Cardiac muscle cell (in vitro differentiated cells and primary cell): ENCODE measurements around the gene SYNJ2. TPM values are rescaled to one million over a fixed set of nuclear protein-coding genes. Genes with fewer than 3 reads are reported as not detected.
A peak's percentile ranks its signal among the peaks of the same experiment; 100 is the strongest.

Experiments
- DNase-seq, 2 donors: peaks; one replicate each; pipeline versions ENCODE4 v3.0.0 to v3.0.0-alpha.2; 2010 to 2017; ENCODE audit warnings: low read depth in 1 of 2, low spot score in 1 of 2
- H3K27ac ChIP-seq: fragments of 200-600 bp; sonication (generic); 2 replicates; pipeline ENCODE4 v1.5.1; 2016
- H3K27me3 ChIP-seq: fragments of 200-600 bp; sonication (generic); 2 replicates; pipeline ENCODE4 v1.6.0; 2016; ENCODE audit warnings: control low read depth
- H3K36me3 ChIP-seq: fragments of 200-600 bp; sonication (generic); 2 replicates; pipeline ENCODE4 v1.5.1; 2016; ENCODE audit warnings: control low read depth
- H3K4me1 ChIP-seq: fragments of 200-600 bp; sonication (generic); 2 replicates; pipeline ENCODE4 v1.8.1; 2017; ENCODE audit warnings: low read depth, mild to moderate bottlenecking, mixed run types
- H3K4me3 ChIP-seq: fragments of 200-600 bp; sonication (generic); 2 replicates; pipeline ENCODE4 v1.5.1; 2016; ENCODE audit warnings: mild to moderate bottlenecking
- H3K9me3 ChIP-seq: fragments of 200-600 bp; sonication (generic); 2 replicates; pipeline ENCODE4 v1.5.1; 2017; ENCODE audit warnings: low read depth, mild to moderate bottlenecking, control low read depth
- polyA plus RNA-seq: library from polyadenylated mRNA; unstranded; fragments of >200 nt; fragmentation: Nextera tagmentation; extraction: Ambion mirVana; gene quantifications from 2 replicates; pipeline ENCODE4 v1.2.1, GENCODE V29; 2016
- total RNA-seq: library from RNA; depleted of rRNA; stranded (reverse); fragments of >200 nt; gene quantifications from 2 replicates; pipeline ENCODE4 v1.2.3, GENCODE V29; 2016
- TF ChIP-seq, protein P1 (sequence below): IDR thresholded peaks from 2 replicates; pipeline ENCODE4 v1.5.1; 2012; ENCODE audit warnings: low read depth, mild to moderate bottlenecking, low read length

SYNJ2 gene
- total and polyA plus RNA-seq, 2 experiments from 2014 or later = 2.1 to 2.9 TPM

DNA sequence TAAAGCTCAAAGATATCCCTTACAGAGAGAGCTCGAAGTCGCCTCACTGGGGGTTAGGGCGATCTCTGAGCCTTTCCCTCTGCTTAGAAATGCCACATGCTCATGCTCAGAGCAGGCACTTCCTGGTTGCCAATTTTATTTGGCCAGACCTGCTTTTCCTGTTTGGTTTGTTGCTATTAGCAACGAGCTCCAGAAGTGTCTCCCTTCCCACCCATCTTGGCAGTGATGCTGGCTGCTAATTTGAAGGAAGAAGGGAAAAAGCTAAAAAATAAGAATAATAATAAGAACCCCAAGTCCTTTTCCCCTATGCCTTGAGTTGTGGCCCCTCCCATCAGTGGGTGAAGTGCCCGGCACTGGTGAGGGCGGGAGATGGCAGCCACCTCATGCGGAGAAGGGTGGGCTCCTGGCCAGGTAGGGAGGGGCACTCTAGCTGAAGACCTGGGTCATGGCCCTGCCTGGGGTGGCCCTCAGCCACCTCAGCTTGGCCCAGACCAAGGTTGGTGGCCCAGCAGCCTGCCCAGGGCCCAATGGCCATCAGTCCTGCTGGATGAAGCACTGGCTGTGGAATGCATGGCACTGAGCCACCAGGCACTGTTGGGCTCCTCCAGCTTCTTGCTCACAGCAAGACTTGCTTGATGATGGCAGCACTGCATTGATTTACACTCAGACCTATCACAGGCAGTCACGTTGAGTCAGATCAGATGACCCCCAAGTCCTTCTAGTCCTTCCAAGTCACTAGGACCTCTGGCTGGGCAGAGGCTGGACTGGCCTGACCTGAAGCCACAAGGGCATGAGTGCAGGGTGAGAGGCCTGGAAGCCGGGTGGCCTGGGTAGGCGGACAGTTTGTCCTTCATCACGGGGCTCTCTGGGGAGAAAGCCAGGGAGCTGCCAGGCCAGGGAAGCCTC lies 79.0 kb downstream of the SYNJ2 start:
- H3K9me3 ChIP-seq = no peaks in the 10 kb centered on the region
- no peak overlapping the region for H3K27ac ChIP-seq
- TF ChIP-seq, protein P1, sequence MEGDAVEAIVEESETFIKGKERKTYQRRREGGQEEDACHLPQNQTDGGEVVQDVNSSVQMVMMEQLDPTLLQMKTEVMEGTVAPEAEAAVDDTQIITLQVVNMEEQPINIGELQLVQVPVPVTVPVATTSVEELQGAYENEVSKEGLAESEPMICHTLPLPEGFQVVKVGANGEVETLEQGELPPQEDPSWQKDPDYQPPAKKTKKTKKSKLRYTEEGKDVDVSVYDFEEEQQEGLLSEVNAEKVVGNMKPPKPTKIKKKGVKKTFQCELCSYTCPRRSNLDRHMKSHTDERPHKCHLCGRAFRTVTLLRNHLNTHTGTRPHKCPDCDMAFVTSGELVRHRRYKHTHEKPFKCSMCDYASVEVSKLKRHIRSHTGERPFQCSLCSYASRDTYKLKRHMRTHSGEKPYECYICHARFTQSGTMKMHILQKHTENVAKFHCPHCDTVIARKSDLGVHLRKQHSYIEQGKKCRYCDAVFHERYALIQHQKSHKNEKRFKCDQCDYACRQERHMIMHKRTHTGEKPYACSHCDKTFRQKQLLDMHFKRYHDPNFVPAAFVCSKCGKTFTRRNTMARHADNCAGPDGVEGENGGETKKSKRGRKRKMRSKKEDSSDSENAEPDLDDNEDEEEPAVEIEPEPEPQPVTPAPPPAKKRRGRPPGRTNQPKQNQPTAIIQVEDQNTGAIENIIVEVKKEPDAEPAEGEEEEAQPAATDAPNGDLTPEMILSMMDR = no peak
- DNase-seq = peak in 1 of 2 donors; percentile 96
- H3K36me3 ChIP-seq = no peaks in the 10 kb centered on the region
- H3K27me3 ChIP-seq = no peaks in the 10 kb centered on the region
- H3K4me1 ChIP-seq = no peaks in the 10 kb centered on the region
- H3K4me3 ChIP-seq = no peak overlapping the region

DNA sequence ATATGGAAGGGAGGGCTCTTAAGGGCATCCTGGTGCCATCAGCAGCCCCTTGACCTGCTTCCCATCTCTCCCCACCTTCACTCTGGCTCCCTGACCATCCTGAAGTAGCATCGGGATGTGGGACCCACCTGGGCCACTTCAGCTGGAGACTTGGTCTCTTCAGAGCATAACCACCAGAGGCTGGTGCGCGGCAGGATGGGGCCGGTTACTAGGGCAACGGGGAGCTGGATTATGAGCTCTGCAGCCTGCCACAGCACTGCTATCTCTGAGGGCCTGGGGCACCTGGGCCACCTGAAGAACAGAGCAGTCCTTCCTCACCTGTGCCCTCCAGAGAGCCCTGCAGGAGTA lies 79.7 kb downstream of the SYNJ2 start:
- DNase-seq = no peak
- TF ChIP-seq, protein P1 = no peak
- Histone ChIP-seq H3K4me1 (no peaks in the 10 kb centered on the region), H3K27ac (no peak overlapping the region), H3K4me3 (no peak overlapping the region), H3K9me3 (no peaks in the 10 kb centered on the region), H3K36me3 (no peaks in the 10 kb centered on the region), H3K27me3 (no peaks in the 10 kb centered on the region)

DNA sequence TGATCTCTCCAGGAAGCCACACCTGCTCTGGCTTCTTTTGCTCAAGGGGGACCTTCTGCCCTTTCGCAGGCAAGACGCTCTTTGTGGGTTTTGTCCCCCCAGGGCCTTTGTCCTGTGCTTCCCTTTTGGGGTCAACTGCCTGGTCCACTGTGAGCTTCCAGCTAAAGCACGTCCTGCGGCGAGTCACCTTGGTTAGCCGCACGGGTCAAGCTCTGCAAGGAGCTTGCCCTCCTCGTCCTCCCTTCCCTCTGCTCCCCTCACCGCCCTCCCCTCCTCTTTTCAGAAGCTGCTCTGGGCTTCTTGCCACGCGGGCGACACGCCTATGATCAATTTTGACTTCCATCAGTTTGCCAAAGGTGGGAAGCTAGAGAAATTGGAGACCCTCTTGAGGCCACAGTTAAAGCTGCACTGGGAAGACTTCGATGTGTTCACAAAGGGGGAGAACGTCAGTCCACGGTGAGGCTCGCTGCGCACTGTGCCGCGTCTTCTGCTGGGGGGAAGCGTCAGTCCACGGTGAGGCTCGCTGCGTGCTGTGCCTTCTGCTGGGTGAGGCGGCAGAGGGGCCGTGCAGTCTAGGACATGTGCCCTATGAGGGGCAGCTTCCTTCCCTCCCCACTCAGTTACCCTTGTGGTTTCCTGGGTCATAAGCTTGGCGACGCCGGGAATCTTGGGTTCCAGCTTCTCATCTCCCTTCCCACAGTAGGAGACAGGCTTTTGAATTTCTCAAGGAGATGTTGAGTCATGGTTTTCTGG lies 80.2 kb downstream of the SYNJ2 start:
- Histone ChIP-seq H3K27ac (no peak overlapping the region), H3K4me1 (no peaks in the 10 kb centered on the region), H3K4me3 (no peak overlapping the region), H3K27me3 (no peaks in the 10 kb centered on the region), H3K9me3 (no peaks in the 10 kb centered on the region), H3K36me3 (no peaks in the 10 kb centered on the region)
- DNase-seq = peak in 1 of 2 donors; percentile 44
- TF ChIP-seq, protein P1 = no peak

DNA sequence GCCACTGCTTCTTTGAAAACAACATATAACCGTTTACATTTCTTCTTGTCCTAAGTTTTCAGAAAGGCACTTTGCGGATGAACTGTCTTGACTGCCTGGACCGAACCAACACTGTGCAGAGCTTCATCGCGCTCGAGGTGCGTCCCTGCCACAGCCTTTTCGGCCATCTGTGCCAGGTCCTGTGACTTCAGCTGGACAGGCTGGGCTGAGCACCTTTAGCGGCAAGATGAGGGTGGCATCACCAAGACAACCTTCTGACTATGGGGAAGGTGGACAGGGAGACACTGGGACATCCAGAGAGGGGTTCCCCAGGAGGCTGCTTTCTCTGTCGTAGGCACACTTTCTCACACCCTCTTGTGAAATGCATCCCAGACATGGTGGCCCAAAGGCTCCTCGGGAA lies 82.1 kb downstream of the SYNJ2 start:
- TF ChIP-seq, protein P1 = no peak
- Histone ChIP-seq H3K36me3 (no peaks in the 10 kb centered on the region), H3K4me3 (no peak overlapping the region), H3K27ac (no peak overlapping the region), H3K27me3 (no peaks in the 10 kb centered on the region), H3K4me1 (no peaks in the 10 kb centered on the region), H3K9me3 (no peaks in the 10 kb centered on the region)
- no peak for DNase-seq

DNA sequence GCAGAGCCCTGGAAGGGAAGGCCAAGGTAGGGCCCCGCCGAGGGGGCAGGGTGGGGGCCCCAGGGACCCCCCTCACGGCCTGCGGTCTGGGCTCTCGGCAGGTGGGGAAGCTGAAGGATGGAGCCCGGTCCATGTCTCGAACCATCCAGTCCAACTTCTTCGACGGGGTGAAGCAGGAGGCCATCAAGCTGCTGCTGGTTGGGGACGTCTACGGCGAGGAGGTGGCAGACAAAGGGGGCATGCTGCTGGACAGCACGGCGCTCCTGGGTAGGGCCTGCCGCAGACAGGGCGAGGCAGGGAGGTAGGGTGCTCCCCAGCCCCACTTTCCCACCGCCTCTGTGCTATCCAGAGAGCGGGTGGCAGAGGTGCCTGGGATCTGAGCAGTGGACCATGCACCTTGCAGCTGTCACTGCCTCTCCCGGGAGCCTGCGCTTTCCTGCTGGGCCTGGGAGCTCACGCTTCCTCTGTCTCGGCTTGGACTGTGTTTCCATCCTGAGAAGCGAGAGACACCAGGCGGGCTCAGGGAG lies 83.1 kb downstream of the SYNJ2 start:
- no peaks in the 10 kb centered on the region for H3K36me3 ChIP-seq
- DNase-seq = no peak
- H3K9me3 ChIP-seq = no peaks in the 10 kb centered on the region
- no peak overlapping the region for H3K4me3 ChIP-seq
- H3K27me3 ChIP-seq = no peaks in the 10 kb centered on the region
- H3K27ac ChIP-seq = no peak overlapping the region
- TF ChIP-seq, protein P1 = no peak
- no peaks in the 10 kb centered on the region for H3K4me1 ChIP-seq
